ENCODE results near the gene EI24.
"Not testable (repeated sequence)": the region's sequence is repeated elsewhere in the genome, so short reads cannot be mapped to it uniquely, and the experiment has no call there.

EI24 gene

DNA sequence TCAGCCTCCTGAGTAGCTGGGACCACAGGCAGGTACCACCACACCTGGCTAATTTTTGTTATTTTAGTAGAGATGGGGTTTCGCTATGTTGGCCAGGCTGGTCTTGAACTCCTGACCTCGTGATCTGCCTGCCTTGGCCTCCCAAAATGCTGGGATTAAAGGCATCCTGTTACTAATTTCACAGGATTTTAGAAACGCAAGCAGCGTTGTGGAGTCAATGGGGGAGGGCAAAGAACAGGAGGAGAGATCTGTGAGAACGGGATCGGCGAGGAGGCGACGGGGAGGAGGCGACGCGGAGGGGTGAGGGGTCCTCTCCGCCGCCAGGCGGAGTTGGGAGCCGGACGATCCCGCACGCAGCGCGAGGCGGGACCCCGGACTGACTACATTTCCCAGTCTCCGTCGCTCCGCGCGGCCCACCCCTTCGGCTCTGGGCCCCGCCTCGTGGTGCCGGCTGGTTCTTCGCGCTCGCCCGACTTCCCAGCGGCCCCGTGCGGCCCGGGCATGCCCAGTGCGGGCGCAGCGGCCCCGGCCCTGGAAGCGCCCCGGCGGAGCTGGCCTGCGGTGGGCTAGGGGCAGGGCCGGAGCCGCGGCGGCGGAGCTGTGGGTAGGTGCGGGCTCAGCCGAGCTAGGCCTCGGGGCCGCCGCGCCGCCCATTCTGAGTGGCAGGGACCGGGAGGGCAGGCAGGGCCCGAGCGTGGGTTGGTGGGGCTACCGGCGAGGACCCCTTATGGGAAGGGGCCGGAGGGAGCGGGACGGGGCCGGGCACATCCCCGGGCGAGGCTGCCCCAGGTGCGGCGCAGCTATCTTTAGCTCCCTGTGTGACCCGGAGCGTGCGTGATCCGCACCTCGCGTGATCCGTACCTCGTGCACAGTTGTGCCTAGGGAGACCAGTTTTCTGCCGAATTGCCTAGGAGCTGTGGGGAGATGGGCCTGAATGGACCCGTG lies at the start of gene EI24:
TSS of gene EI24 (plus strand) at position 508 of the 945 bp plus-strand sequence. CDS start 3,051 bp downstream, outside the sequence.
- TF ChIP-seq, protein P1, sequence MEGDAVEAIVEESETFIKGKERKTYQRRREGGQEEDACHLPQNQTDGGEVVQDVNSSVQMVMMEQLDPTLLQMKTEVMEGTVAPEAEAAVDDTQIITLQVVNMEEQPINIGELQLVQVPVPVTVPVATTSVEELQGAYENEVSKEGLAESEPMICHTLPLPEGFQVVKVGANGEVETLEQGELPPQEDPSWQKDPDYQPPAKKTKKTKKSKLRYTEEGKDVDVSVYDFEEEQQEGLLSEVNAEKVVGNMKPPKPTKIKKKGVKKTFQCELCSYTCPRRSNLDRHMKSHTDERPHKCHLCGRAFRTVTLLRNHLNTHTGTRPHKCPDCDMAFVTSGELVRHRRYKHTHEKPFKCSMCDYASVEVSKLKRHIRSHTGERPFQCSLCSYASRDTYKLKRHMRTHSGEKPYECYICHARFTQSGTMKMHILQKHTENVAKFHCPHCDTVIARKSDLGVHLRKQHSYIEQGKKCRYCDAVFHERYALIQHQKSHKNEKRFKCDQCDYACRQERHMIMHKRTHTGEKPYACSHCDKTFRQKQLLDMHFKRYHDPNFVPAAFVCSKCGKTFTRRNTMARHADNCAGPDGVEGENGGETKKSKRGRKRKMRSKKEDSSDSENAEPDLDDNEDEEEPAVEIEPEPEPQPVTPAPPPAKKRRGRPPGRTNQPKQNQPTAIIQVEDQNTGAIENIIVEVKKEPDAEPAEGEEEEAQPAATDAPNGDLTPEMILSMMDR (conservative IDR thresholded peaks at IDR 0.05; ENCODE audit: low read depth, low read length): peak; percentile 73
- peak; percentile 93 for DNase-seq (ENCODE audit: low read depth)
- H3K4me3 ChIP-seq (ENCODE audit: low read depth, low read length): peak within 1 kb of the TSS; percentile 90

DNA sequence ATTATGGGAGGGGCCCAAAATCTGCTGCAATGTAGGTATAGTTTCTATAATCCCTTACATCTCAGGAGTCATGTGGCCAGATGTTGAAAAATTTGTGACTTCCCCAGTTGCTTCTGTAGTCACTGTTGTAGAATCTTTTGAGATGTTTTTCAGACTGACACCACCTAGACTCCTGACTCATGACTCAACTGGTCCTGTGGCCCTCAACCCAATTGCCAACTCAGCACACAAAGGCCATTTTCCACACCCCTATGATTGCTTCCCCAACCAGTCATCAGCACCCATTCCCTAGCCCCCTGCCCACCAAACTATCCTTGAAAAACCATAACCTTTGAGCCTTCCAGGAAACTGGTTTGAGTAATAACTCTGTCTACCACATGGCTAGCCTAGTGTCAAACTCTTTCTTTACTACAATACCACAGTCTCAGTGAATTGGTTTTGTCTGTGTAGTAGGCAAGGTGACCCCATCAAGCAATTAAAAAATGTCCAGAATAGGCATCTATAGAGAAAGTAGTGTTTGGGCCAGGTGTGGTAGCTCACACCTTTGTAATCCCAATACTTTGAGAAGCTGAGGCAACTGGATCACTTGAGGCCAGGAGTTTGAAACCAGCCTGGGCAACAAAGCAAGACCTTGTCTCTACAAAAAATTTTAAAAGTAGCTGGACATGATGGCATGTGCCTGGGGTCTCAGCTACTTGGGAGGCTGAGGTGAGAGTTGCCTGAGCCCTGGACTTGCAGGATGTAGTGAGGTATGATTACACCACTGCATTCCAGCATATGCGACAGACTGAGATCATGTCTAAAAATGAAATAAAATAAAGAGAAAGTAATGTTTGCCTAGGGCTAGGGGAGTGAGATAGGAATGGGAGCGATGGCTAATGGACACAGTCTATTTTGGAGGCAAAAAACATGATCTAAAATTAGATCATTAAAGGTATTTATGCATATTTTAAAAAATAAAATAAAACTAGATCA lies 49.1 kb upstream of the EI24 start:
- no peak overlapping the region for H3K4me3 ChIP-seq (ENCODE audit: low read depth, low read length)
- TF ChIP-seq, protein P1 (conservative IDR thresholded peaks at IDR 0.05; ENCODE audit: low read depth, low read length): no peak
- no peak for DNase-seq (ENCODE audit: low read depth)

DNA sequence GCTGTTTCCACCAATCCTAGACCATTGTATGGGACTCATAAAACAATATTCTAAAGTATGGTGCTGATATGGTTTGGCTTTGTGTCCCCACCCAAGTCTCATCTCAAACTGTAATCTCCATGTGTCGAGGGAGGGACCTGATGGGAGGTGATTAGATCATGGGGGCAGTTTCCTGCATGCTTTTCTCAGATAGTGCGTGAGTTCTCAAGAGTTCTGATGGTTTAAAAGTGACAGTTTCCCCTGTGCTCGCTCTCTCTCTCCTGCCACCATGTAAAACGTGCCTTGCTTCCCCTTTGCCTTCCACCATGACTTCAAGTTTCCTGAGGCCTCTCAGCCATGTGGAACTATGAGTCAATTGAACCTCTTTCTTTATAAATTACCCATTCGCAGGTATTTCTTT lies 44.0 kb upstream of the EI24 start:
- H3K4me3 ChIP-seq (ENCODE audit: low read depth, low read length): no peak overlapping the region
- DNase-seq (ENCODE audit: low read depth): no peak
- TF ChIP-seq, protein P1 (conservative IDR thresholded peaks at IDR 0.05; ENCODE audit: low read depth, low read length): no peak

DNA sequence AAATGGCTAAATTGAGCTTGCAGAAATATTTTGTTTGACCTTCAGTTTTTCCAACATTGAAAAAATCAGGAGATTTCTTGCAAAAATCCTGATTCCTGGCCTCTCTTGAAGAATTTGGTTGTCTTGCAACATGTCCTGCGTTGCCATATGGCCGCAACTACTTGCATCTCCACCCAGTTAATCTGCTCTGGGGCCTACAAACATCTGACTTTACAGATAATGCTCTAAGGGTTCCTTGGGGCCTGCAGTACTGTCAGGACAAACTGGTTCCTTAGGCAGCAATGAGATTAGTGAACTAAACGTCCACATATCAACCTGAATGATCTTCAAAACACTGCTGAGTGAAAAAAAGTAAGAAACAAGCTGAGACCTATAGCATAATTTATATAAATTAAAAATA lies 36.6 kb upstream of the EI24 start:
- DNase-seq (ENCODE audit: low read depth): no peak
- TF ChIP-seq, protein P1 (conservative IDR thresholded peaks at IDR 0.05; ENCODE audit: low read depth, low read length): no peak

DNA sequence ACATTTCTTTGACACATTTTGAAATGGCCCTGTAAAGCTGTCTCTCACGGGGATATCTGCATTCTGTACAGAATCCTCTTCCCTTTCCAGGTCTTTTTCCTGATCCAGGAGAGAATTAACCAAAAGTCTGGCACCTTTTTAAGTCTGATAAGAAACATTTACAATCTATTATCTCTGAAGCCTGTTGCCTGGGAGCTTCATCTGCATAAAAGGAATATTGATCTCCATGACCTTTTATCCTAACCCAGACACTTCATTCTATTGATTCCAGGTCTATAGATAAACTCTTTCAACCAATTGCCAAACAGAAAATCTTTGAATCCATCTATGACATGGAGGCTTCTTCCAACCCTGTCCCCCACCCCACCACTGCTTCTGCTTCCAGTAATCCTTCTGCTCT lies 33.7 kb upstream of the EI24 start:
- DNase-seq (ENCODE audit: low read depth): no peak
- H3K4me3 ChIP-seq (ENCODE audit: low read depth, low read length): no peak overlapping the region
- TF ChIP-seq, protein P1 (conservative IDR thresholded peaks at IDR 0.05; ENCODE audit: low read depth, low read length): no peak

More for the DNA sequence above, 36.6 kb upstream of the EI24 start:
- no peak overlapping the region for H3K4me3 ChIP-seq (ENCODE audit: low read depth, low read length)

DNA sequence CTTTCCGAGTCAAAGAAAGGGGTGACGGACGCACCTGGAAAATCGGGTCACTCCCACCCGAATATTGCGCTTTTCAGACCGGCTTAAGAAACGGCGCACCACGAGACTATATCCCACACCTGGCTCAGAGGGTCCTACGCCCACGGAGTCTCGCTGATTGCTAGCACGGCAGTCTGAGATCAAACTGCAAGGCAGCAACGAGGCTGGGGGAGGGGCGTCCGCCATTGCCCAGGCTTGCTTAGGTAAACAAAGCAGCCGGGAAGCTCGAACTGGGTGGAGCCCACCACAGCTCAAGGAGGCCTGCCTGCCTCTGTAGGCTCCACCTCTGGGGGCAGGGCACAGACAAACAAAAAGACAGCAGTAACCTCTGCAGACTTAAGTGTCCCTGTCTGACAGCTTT lies 32.4 kb upstream of the EI24 start:
- DNase-seq (ENCODE audit: low read depth); H3K4me3 ChIP-seq (ENCODE audit: low read depth, low read length): not testable (repeated sequence)

DNA sequence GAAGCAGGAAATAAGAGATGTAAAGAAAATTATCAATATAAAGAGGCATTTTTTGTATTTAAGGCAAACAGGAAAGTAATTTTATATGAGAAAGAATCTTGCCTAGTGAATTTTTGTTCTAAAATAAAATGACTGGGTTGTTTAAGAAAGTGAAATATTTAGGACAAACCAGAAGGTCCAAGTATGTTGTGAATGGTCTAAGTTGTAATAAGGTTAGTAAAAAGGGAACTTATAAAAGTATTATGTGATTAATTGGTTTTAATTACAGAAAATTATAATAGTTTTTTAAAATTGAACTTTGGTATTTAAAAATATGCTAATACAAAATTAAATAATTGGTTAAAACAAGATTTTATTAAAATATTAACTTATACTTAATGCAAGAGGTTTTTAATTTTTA lies 26.6 kb upstream of the EI24 start:
- no peak overlapping the region for H3K4me3 ChIP-seq (ENCODE audit: low read depth, low read length)
- no peak for DNase-seq (ENCODE audit: low read depth)
- TF ChIP-seq, protein P1 (conservative IDR thresholded peaks at IDR 0.05; ENCODE audit: low read depth, low read length): no peak
